ENCODE measurements around the gene PPIL4. TPM values are rescaled to one million over a fixed set of nuclear protein-coding genes. Genes with fewer than 3 reads are reported as not detected.

The PPIL4 gene
- total and polyA plus RNA-seq, 2 donors, result 37.4 to 39.2 TPM

DNA sequence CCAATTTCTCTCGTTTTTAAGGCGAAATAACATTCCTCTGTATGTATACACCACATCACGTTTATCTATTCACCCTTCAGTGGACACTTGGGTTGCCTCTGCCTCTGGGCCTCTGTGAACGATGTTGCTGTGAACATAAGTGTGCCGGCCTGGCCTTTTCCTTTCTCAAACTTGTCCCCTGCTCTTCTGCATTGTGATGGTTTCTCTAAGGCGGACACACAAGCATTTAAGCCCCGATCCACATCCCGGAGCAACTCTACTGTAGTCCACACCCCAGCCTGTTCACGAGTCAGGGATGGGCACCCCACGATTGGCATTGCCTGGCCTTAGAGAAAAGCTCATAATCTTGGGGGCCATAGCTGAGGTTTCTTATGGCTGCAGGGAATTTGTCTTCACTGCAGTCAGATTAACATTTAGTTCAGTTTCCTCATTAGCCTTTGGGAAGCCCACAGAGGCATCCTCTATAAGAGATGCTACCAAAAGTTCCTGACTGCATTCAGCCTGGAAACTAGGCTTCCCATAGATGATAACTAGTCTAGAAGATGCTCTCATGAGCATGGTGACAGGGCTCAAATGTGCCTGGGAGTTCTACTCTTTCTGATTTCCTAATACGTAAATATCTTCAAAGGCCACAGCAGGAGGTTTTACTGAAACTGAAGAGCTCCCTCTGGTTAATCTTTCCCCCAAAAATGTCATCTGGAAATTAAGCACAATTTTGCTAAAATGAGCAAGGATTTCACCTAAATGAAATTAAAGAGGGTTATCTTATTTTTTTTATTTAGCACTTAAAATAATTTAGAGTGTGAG lies 61.8 kb downstream of the PPIL4 start:
- Histone ChIP-seq H3K9me3 (ENCODE audit: control insufficient read depth in 2 of 2, insufficient read depth in 1 of 2, low read length in 1 of 2) (no peaks in the 10 kb centered on the region), H3K4me1 (ENCODE audit: control insufficient read depth in 2 of 2, insufficient read depth in 2 of 2, low read length in 2 of 2) (peaks cover 21 to 51% of the 10 kb centered on the region in 2 donors), H3K36me3 (ENCODE audit: control insufficient read depth in 2 of 2, insufficient read depth in 2 of 2, low read length in 1 of 2) (no peaks in the 10 kb centered on the region), H3K27me3 (ENCODE audit: control insufficient read depth in 2 of 2, insufficient read depth in 1 of 2, low read length in 1 of 2) (no peaks in the 10 kb centered on the region), H3K27ac (ENCODE audit: low read depth in 1 of 2, low read length in 1 of 2) (peak overlapping the region; percentile 70 to 74), H3K4me3 (ENCODE audit: low read length in 2 of 2) (peak overlapping the region in 1 of 2 donors; percentile 28)
- 96% methylated on average over 11 of the region's 11 CpGs for WGBS
- no peak for DNase-seq (ENCODE audit: low read depth in 6 of 9, low spot score in 9 of 9)

DNA sequence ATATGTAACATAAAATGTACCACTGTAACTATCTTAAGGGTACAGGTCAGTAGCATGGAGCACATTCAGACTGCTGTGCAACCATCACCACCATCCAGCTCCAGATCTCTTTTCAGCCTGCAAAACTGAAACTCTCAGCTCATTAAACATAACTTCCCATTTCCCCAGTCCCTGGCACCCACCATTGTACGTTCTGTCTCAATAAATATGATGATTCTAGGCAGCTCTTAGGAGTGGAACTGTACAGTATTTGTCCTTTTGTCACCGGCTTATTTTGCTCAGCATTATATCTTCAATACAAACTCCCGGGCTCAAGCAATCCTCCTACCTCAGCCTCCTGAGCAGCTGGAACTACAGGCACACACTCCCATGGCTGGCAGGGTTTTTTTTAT lies 62.5 kb downstream of the PPIL4 start:
- 72% methylated on average over 3 of the region's 3 CpGs for WGBS

DNA sequence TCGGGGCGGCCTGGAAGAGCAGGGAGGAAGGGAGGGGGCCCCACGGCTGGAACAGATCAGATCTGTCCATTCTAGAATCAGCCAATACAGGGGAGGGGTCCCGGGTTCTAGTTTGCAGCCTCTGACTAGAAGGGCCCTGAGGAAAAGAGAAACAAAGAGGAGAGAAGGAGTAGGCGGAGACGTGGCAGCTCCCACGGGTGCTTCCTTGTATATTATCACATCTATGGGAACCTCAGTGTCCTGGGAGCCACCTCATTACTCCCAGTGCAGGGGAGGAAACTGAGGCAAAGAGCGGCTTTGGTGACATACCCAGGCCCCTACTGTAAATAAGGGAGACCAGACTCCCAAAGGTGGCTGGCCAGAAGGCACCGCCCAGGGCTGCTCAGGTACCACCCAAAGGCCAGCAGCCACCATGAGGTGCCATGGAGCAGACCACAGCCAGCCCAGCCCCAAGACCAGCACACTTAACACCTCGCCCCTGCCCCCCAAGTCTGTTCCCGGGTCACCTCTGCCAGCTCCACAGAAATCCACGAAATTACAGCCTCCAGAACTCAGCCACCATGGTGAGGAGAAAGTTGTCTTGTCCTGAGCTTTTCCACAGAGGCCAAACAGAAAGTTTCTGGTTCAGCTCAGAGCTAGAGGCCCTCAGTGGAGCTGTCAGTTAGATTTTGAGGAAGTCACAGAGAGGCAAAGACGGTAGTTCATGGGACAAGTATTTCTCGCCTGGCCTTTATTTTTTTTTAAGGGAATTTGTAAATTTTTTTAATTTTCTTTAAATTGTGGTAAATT lies 63.1 kb downstream of the PPIL4 start:
- WGBS, result 51% methylated on average over 14 of the region's 14 CpGs
- peak overlapping the region; percentile 38 to 47 for H3K4me3 ChIP-seq (ENCODE audit: low read length in 2 of 2)
- DNase-seq (ENCODE audit: low read depth in 6 of 9, low spot score in 9 of 9), result peak in 1 of 9 donors; percentile 40
- no peaks in the 10 kb centered on the region for H3K27me3 ChIP-seq (ENCODE audit: control insufficient read depth in 2 of 2, insufficient read depth in 1 of 2, low read length in 1 of 2)
- H3K36me3 ChIP-seq (ENCODE audit: control insufficient read depth in 2 of 2, insufficient read depth in 2 of 2, low read length in 1 of 2), result no peaks in the 10 kb centered on the region
- H3K4me1 ChIP-seq (ENCODE audit: control insufficient read depth in 2 of 2, insufficient read depth in 2 of 2, low read length in 2 of 2), result peaks cover 21 to 51% of the 10 kb centered on the region in 2 donors
- H3K9me3 ChIP-seq (ENCODE audit: control insufficient read depth in 2 of 2, insufficient read depth in 1 of 2, low read length in 1 of 2), result no peaks in the 10 kb centered on the region
- H3K27ac ChIP-seq (ENCODE audit: low read depth in 1 of 2, low read length in 1 of 2), result peak overlapping the region; percentile 64 to 70

More for the DNA sequence above, 62.5 kb downstream of the PPIL4 start:
- H3K4me3 ChIP-seq (ENCODE audit: low read length in 2 of 2), result peak overlapping the region in 1 of 2 donors; percentile 1
- DNase-seq (ENCODE audit: low read depth in 6 of 9, low spot score in 9 of 9), result no peak
- no peaks in the 10 kb centered on the region for H3K27me3 ChIP-seq (ENCODE audit: control insufficient read depth in 2 of 2, insufficient read depth in 1 of 2, low read length in 1 of 2)
- H3K4me1 ChIP-seq (ENCODE audit: control insufficient read depth in 2 of 2, insufficient read depth in 2 of 2, low read length in 2 of 2), result peaks cover 21 to 51% of the 10 kb centered on the region in 2 donors
- peak overlapping the region; percentile 48 to 70 for H3K27ac ChIP-seq (ENCODE audit: low read depth in 1 of 2, low read length in 1 of 2)
- no peaks in the 10 kb centered on the region for H3K9me3 ChIP-seq (ENCODE audit: control insufficient read depth in 2 of 2, insufficient read depth in 1 of 2, low read length in 1 of 2)
- no peaks in the 10 kb centered on the region for H3K36me3 ChIP-seq (ENCODE audit: control insufficient read depth in 2 of 2, insufficient read depth in 2 of 2, low read length in 1 of 2)

DNA sequence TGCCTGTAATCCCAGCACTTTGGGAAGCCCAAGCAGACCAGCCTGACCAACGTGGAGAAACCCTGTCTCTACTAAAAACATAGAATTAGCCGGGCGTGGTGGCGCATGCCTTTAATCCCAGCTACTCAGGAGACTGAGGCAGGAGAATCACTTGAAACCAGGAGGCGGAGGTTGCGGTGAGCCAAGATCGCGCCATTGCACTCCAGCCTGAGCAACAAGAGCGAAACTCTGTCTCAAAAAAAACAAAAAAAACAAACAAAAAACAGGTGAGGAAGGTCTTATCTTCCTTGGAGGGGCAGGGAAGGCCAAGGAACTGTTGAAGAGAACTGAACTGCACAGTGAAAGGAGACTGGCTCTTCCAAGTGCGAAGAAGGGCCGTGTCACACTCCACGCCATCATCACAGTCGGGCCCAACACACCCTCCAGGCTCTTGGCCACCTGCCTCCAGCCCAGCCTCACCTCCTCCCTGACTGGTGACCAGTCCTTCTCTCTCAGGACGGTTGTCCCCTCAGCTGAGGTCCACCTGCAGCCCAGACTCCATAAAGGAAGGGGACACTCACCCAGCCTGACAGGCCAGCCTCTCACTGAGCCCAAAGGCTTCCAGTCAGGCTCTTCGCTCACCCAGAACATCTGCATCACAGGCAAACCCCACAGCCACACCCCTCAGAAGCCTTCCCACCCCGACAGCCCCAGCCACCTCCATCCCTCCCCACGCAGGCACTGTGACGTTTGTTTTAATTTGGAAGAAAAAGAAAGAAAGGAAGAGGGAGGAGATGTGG lies 65.2 kb downstream of the PPIL4 start:
- peaks cover 21 to 50% of the 10 kb centered on the region in 2 donors for H3K4me1 ChIP-seq (ENCODE audit: control insufficient read depth in 2 of 2, insufficient read depth in 2 of 2, low read length in 2 of 2)
- WGBS, result 82% methylated on average over 18 of the region's 18 CpGs
- H3K27ac ChIP-seq (ENCODE audit: low read depth in 1 of 2, low read length in 1 of 2), result peak overlapping the region in 1 of 2 donors; percentile 25
- no peaks in the 10 kb centered on the region for H3K36me3 ChIP-seq (ENCODE audit: control insufficient read depth in 2 of 2, insufficient read depth in 2 of 2, low read length in 1 of 2)
- no peaks in the 10 kb centered on the region for H3K9me3 ChIP-seq (ENCODE audit: control insufficient read depth in 2 of 2, insufficient read depth in 1 of 2, low read length in 1 of 2)
- no peak for DNase-seq (ENCODE audit: low read depth in 6 of 9, low spot score in 9 of 9)
- no peaks in the 10 kb centered on the region for H3K27me3 ChIP-seq (ENCODE audit: control insufficient read depth in 2 of 2, insufficient read depth in 1 of 2, low read length in 1 of 2)
- no peak overlapping the region for H3K4me3 ChIP-seq (ENCODE audit: low read length in 2 of 2)

DNA sequence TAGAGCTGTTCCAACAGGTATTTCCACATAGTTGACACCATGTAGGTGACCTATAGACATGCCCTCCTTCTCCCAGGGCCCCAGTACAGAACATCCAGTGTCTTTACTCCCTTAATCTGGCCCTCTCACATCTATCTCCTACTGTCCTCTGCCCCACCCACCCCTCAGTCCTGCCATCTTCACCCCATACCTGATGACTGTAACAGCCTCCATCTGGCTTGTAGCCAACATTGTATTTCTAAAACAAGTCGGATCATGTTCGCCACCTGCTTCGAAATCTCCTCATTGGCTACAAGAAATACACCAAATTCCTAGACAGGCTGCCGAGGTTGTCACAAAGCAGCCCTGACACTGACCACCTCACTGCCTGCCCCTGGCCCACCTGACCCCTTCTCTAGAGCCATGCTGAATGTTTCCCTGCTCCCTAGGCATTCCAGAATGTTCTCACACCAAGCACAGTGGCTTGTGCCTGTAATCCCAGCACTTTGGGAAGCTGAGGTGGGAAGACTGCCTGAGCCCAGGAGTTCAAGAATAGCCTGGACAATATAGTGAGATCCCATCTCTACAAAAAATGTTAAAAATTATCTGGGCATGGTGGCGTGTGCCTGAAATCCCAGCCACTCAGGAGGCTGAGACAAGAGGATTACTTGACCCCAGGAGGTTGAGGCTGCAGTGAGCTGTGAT lies 67.1 kb downstream of the PPIL4 start:
- no peaks in the 10 kb centered on the region for H3K9me3 ChIP-seq (ENCODE audit: control insufficient read depth in 2 of 2, insufficient read depth in 1 of 2, low read length in 1 of 2)
- H3K4me3 ChIP-seq (ENCODE audit: low read length in 2 of 2), result no peak overlapping the region
- WGBS, result 96% methylated on average over 5 of the region's 5 CpGs
- no peak for DNase-seq (ENCODE audit: low read depth in 6 of 9, low spot score in 9 of 9)
- H3K4me1 ChIP-seq (ENCODE audit: control insufficient read depth in 2 of 2, insufficient read depth in 2 of 2, low read length in 2 of 2), result peaks cover 16 to 38% of the 10 kb centered on the region in 2 donors
- no peak overlapping the region for H3K27ac ChIP-seq (ENCODE audit: low read depth in 1 of 2, low read length in 1 of 2)
- no peaks in the 10 kb centered on the region for H3K36me3 ChIP-seq (ENCODE audit: control insufficient read depth in 2 of 2, insufficient read depth in 2 of 2, low read length in 1 of 2)
- H3K27me3 ChIP-seq (ENCODE audit: control insufficient read depth in 2 of 2, insufficient read depth in 1 of 2, low read length in 1 of 2), result no peaks in the 10 kb centered on the region

DNA sequence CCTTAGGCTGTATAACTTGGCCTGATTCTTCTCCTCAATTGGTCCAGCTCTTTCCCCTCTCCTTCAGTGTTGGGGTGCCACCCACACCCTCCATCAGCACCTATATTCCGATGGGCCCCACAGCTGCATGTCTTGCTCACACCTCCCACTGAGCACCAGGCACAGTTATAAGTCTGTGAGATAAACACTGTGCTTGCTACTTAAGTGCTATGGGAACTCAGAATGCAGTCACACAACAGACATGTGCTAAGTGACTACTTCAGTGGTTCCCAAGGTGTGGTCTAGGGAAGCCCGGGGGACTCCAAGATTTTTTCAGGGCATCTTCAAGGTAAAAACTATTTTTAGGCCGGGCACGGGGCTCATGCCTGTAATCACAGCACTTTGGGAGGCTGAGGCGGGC lies 68.3 kb downstream of the PPIL4 start:
- no peaks in the 10 kb centered on the region for H3K27me3 ChIP-seq (ENCODE audit: control insufficient read depth in 2 of 2, insufficient read depth in 1 of 2, low read length in 1 of 2)
- H3K4me1 ChIP-seq (ENCODE audit: control insufficient read depth in 2 of 2, insufficient read depth in 2 of 2, low read length in 2 of 2), result peaks cover 12 to 39% of the 10 kb centered on the region in 2 donors
- DNase-seq (ENCODE audit: low read depth in 6 of 9, low spot score in 9 of 9), result no peak
- no peaks in the 10 kb centered on the region for H3K9me3 ChIP-seq (ENCODE audit: control insufficient read depth in 2 of 2, insufficient read depth in 1 of 2, low read length in 1 of 2)
- no peak overlapping the region for H3K4me3 ChIP-seq (ENCODE audit: low read length in 2 of 2)
- WGBS, result 98% methylated on average over 5 of the region's 5 CpGs
- no peaks in the 10 kb centered on the region for H3K36me3 ChIP-seq (ENCODE audit: control insufficient read depth in 2 of 2, insufficient read depth in 2 of 2, low read length in 1 of 2)
- no peak overlapping the region for H3K27ac ChIP-seq (ENCODE audit: low read depth in 1 of 2, low read length in 1 of 2)

DNA sequence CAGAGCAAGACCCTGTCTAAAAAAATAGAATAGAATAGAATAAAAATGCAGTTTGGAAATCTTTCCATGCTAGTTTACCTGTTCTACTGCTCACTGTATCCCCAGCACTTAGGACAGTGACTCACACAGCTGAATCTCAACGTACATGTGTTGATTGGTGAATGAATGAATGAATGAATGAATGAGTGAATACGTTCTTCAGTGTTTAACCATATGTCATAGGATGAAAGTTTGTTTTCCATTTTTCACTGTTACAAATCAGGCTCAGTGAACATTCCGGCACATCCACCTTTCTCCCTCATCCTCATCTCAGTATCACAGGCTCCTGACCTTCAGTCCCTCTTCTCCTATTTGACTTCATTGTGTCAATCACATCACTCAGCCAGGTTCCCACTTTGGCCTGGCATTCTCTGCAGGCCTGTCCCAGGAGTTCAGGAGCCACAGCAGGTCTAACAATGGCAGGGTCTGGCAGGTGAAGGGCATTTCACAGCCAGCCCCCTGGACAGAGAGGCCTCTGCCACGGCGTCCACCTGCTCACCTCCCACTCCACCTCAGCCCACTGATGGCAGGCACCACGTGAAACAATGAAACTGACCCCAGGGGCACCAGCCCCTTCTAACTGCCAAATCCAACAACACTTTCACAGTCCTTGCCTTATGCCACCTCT lies 68.9 kb downstream of the PPIL4 start:
- no peaks in the 10 kb centered on the region for H3K36me3 ChIP-seq (ENCODE audit: control insufficient read depth in 2 of 2, insufficient read depth in 2 of 2, low read length in 1 of 2)
- no peaks in the 10 kb centered on the region for H3K9me3 ChIP-seq (ENCODE audit: control insufficient read depth in 2 of 2, insufficient read depth in 1 of 2, low read length in 1 of 2)
- no peaks in the 10 kb centered on the region for H3K27me3 ChIP-seq (ENCODE audit: control insufficient read depth in 2 of 2, insufficient read depth in 1 of 2, low read length in 1 of 2)
- H3K4me3 ChIP-seq (ENCODE audit: low read length in 2 of 2), result no peak overlapping the region
- H3K4me1 ChIP-seq (ENCODE audit: control insufficient read depth in 2 of 2, insufficient read depth in 2 of 2, low read length in 2 of 2), result peaks cover 6 to 32% of the 10 kb centered on the region in 2 donors
- no peak overlapping the region for H3K27ac ChIP-seq (ENCODE audit: low read depth in 1 of 2, low read length in 1 of 2)
- 81% methylated on average over 6 of the region's 6 CpGs for WGBS
- no peak for DNase-seq (ENCODE audit: low read depth in 6 of 9, low spot score in 9 of 9)
